NCI-H2081 treated with DMSO at 0.1 percent for 48 hours (cell line): ENCODE measurements around the gene CCDC78.

ENCODE experiments used
- DNase-seq: peaks from one replicate; lab custom pipeline; 2025; lab: John Stamatoyannopoulos, UW

The CCDC78 gene

GRCh38 chr16:726438-727290, at the start of gene CCDC78, which contains the start of gene HAGHL:
Gene CCDC78, minus strand, starts transcription at chr16:726443. Its CDS starts 76 bp downstream, at chr16:726367.
Gene HAGHL, plus strand, starts transcription at chr16:727106. Its CDS starts 404 bp downstream, at chr16:727510.
- DNase-seq, result no peak

- no peak for DNase-seq
Measured at GRCh38 chr16:775236-775796, 49.1 kb upstream of the CCDC78 start.

GRCh38 chr16:774086-775001, 48.1 kb upstream of the CCDC78 start:
- no peak for DNase-seq

- DNase-seq, result no peak
Measured at GRCh38 chr16:772959-773358, 46.7 kb upstream of the CCDC78 start.

GRCh38 chr16:770411-770810, 44.2 kb upstream of the CCDC78 start:
- DNase-seq, result no peak

- no peak for DNase-seq
Measured at GRCh38 chr16:769934-770333, 43.7 kb upstream of the CCDC78 start.

- no peak for DNase-seq
Measured at GRCh38 chr16:769184-769784, 43.0 kb upstream of the CCDC78 start.

GRCh38 chr16:768428-768827, 42.2 kb upstream of the CCDC78 start:
- DNase-seq, result no peak

- DNase-seq, result no peak
Measured at GRCh38 chr16:767743-768235, 41.5 kb upstream of the CCDC78 start.

GRCh38 chr16:766820-767640, 40.8 kb upstream of the CCDC78 start:
- DNase-seq, result no peak

- no peak for DNase-seq
Measured at GRCh38 chr16:766008-766819, 40.0 kb upstream of the CCDC78 start.

- DNase-seq, result no peak
Measured at GRCh38 chr16:765488-765865, 39.2 kb upstream of the CCDC78 start.

GRCh38 chr16:764848-765487, 38.7 kb upstream of the CCDC78 start:
- DNase-seq, result no peak

GRCh38 chr16:764184-764750, 38.0 kb upstream of the CCDC78 start:
- no peak for DNase-seq

- no peak for DNase-seq
Measured at GRCh38 chr16:763369-764183, 37.3 kb upstream of the CCDC78 start.

- no peak for DNase-seq
Measured at GRCh38 chr16:762595-763268, 36.5 kb upstream of the CCDC78 start.

GRCh38 chr16:761625-762513, 35.6 kb upstream of the CCDC78 start:
- no peak for DNase-seq
